ENCODE measurements around the gene ZNF548.
"Not testable (repeated sequence)": the region's sequence is repeated elsewhere in the genome, so short reads cannot be mapped to it uniquely, and the experiment has no call there.

ZNF548 gene

DNA sequence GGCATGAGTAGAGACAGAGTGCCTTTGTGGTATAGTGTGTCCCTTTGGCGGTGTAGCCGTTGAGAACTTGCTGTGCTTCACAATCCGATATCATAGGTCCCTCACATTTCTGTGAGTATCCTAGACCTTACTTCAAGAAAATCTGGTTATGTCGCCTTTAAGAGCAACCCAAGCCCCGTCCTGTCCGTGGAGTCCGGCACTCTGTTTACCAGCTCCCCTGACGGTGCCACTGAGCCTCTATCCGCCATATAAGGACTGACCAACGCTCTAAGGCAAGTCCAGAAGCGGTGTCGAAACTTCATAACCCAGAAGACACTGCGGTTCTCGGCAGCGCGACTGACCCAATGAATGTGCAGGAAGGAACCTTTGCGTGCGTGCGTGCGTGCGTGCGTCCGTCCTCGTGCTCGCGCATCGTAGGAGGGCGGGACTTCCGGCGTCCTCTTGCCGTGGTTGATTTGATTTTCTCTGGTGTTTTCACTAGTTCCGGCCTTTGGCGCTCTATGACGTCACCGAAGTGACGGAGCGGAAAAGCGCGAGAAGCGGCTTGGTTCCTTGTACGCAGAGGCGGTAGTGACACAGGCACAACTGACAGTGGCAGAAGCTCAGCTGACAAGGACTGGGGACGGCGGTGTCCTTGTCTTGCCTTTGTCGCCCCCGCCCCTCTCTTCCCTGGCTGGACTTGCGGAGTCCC, 26.5 kb upstream of the ZNF548 start, which contains the start of the genes TRAPPC2B and ZNF547:
Gene TRAPPC2B, plus strand, starts transcription at position 555 of the 691 bp plus-strand sequence. CDS start 1,283 bp downstream, outside the sequence.
Gene ZNF547, plus strand, starts transcription at position 555 of the 691 bp plus-strand sequence. CDS start 5,005 bp downstream, outside the sequence.
- DNase-seq (ENCODE audit: low spot score), result peak; percentile 98
- no peaks in the 10 kb centered on the region for H3K27me3 ChIP-seq (ENCODE audit: insufficient read depth, poor library complexity, severe bottlenecking)
- no peaks in the 10 kb centered on the region for H3K9me3 ChIP-seq (ENCODE audit: severe bottlenecking)
- H3K4me1 ChIP-seq (ENCODE audit: insufficient read depth, poor library complexity, severe bottlenecking), result no peaks in the 10 kb centered on the region
- no peak for TF ChIP-seq CTCF (IDR thresholded peaks at IDR 0.05; ENCODE audit: poor library complexity, severe bottlenecking)
- peak within 1 kb of the TSS; percentile 49 for H3K4me3 ChIP-seq (ENCODE audit: severe bottlenecking)
- peak; percentile 97 for ATAC-seq (ENCODE audit: low read depth)
- peak within 1 kb of the TSS; percentile 24 for H3K27ac ChIP-seq (ENCODE audit: poor library complexity, severe bottlenecking)
- peaks cover 5% of the 10 kb centered on the region for H3K36me3 ChIP-seq (ENCODE audit: low read depth)

DNA sequence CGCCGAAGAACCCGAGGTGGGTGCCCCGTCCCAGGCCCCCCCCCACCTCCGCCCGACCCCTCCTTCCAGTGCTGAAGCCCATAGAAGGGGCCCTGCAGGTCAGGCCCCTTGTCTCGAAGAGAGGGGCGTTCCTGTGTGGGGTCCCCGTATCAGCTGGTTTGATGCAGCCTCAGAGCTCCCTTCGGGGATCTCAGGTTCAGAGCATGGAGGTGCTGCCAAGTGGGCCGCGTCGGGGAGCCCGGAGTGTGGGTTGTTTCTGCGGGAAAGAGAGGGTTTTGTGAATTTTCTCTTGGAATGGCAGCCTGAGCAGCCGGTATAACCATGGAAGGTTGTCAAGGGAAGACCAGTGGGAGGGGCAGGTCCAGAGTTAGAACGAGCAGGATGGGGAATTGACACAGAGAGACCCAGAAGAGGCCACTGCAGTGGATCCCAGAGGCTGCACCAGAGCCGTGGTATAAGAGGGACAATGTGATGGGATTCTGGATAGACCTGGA, 25.9 kb upstream of the ZNF548 start:
- Histone ChIP-seq H3K36me3 (ENCODE audit: low read depth) (peaks cover 5% of the 10 kb centered on the region), H3K27ac (ENCODE audit: poor library complexity, severe bottlenecking) (peak overlapping the region; percentile 24), H3K4me3 (ENCODE audit: severe bottlenecking) (peak overlapping the region; percentile 49), H3K9me3 (ENCODE audit: severe bottlenecking) (no peaks in the 10 kb centered on the region), H3K4me1 (ENCODE audit: insufficient read depth, poor library complexity, severe bottlenecking) (no peaks in the 10 kb centered on the region), H3K27me3 (ENCODE audit: insufficient read depth, poor library complexity, severe bottlenecking) (no peaks in the 10 kb centered on the region)
- no peak for DNase-seq (ENCODE audit: low spot score)
- no peak for TF ChIP-seq CTCF (IDR thresholded peaks at IDR 0.05; ENCODE audit: poor library complexity, severe bottlenecking)
- ATAC-seq (ENCODE audit: low read depth), result peak; percentile 12

- no peak for ATAC-seq (ENCODE audit: low read depth)
- H3K27ac ChIP-seq (ENCODE audit: poor library complexity, severe bottlenecking), result no peak overlapping the region
- no peaks in the 10 kb centered on the region for H3K27me3 ChIP-seq (ENCODE audit: insufficient read depth, poor library complexity, severe bottlenecking)
- no peak overlapping the region for H3K4me3 ChIP-seq (ENCODE audit: severe bottlenecking)
- H3K4me1 ChIP-seq (ENCODE audit: insufficient read depth, poor library complexity, severe bottlenecking), result no peaks in the 10 kb centered on the region
- no peaks in the 10 kb centered on the region for H3K9me3 ChIP-seq (ENCODE audit: severe bottlenecking)
- no peak for DNase-seq (ENCODE audit: low spot score)
- TF ChIP-seq CTCF (IDR thresholded peaks at IDR 0.05; ENCODE audit: poor library complexity, severe bottlenecking), result no peak
- H3K36me3 ChIP-seq (ENCODE audit: low read depth), result peaks cover 5% of the 10 kb centered on the region
These were observed 22.9 kb upstream of the ZNF548 start for GRCh38 chr19:57366776-57367175.

DNA sequence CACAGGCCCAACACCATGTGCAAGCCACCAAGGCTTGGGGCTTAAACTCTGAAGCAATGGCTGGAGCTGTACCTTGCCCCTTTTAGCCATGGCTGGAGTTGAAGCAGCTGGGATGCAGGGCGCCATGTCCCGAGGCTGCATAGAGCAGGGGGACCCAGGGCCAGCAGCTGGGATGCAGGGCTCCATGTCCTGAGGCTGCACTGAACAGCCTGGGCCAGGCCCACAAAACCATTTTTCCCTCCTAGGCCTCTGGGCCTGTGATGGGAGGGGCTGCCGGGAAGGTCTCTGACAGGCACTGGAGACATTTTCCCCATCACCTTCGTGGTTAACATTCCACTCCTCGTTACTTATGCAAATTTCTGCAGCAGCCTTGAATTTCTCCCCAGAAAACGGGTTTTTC, 15.5 kb upstream of the ZNF548 start:
- no peak for TF ChIP-seq CTCF (IDR thresholded peaks at IDR 0.05; ENCODE audit: poor library complexity, severe bottlenecking)
- peaks cover 37% of the 10 kb centered on the region for H3K36me3 ChIP-seq (ENCODE audit: low read depth)
- H3K27ac ChIP-seq (ENCODE audit: poor library complexity, severe bottlenecking), result no peak overlapping the region
- peaks cover 8% of the 10 kb centered on the region for H3K9me3 ChIP-seq (ENCODE audit: severe bottlenecking)
- H3K4me1 ChIP-seq (ENCODE audit: insufficient read depth, poor library complexity, severe bottlenecking), result no peaks in the 10 kb centered on the region
- DNase-seq (ENCODE audit: low spot score) (no peak), ATAC-seq (ENCODE audit: low read depth) (no peak)
- no peaks in the 10 kb centered on the region for H3K27me3 ChIP-seq (ENCODE audit: insufficient read depth, poor library complexity, severe bottlenecking)
- no peak overlapping the region for H3K4me3 ChIP-seq (ENCODE audit: severe bottlenecking)

DNA sequence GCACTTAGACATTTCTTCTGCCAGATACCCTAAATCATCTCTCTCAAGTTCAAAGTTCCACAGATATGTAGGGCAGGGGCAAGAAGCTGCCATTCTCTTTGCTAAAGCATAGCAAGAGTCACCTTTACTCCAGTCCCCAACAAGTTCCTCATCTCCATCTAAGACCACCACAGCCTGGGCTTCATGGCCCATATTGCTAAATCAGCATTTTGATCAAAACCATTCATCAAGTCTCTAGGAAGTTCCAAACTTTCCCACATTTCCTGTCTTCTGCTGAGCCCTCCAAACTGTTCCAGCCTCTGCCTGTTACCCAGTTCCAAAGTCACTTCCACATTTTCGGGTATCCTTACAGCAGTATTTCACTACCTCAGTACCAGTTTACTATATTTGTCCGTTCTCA, 15.0 kb upstream of the ZNF548 start:
- not testable (repeated sequence) for H3K27me3 ChIP-seq (ENCODE audit: insufficient read depth, poor library complexity, severe bottlenecking); H3K4me1 ChIP-seq (ENCODE audit: insufficient read depth, poor library complexity, severe bottlenecking); H3K27ac ChIP-seq (ENCODE audit: poor library complexity, severe bottlenecking); H3K9me3 ChIP-seq (ENCODE audit: severe bottlenecking); H3K4me3 ChIP-seq (ENCODE audit: severe bottlenecking); DNase-seq (ENCODE audit: low spot score); ATAC-seq (ENCODE audit: low read depth)
- H3K36me3 ChIP-seq (ENCODE audit: low read depth), result peaks cover 37% of the 10 kb centered on the region
